Measurements from ENCODE around the gene IL23R. TPM values are rescaled to one million over a fixed set of nuclear protein-coding genes. Genes with fewer than 3 reads are reported as not detected.

Gene IL23R
- total and polyA plus RNA-seq, 2 of the 13 experiments (the other 11 are each of a cell fraction or from before 2014, with no cell fraction given) = not detected

DNA sequence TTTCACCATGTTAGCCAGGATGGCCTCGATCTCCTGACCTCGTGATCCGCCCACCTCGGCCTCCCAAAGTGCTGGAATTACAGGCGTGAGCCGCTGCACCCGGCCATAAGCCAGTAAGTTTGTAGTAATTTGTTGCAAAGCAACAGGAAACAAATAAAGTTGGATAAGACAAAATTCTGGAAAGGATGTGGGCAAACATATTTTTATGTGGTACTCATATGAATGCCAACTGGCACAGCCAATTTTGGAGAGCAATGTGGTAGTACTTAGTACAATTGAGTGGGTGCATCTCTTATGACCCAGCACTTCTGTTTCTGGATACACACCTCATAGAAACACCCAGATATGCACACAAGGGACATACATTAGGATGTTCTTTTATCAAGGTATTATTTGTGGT, 133.0 kb downstream of the IL23R start:
- POLR2A ChIA-PET = no interaction called here
- Histone ChIP-seq H3K9me3 (ENCODE audit: low read length) (no peaks in the 10 kb centered on the region), H3K4me2 (ENCODE audit: low read depth, low read length) (no peak overlapping the region), H3K36me3 (replicated peaks in 1 of 2; ENCODE audit: control insufficient read depth in 1 of 2, insufficient read depth in 2 of 2, low read length in 2 of 2) (no peaks in the 10 kb centered on the region), H3K9ac (ENCODE audit: insufficient read depth, low read depth, low read length) (no peak overlapping the region), H4K20me1 (ENCODE audit: insufficient read depth, low read length) (no peaks in the 10 kb centered on the region), H3K27ac (ENCODE audit: extremely low read length, insufficient read depth, low read length) (no peak overlapping the region), H3K79me2 (ENCODE audit: insufficient read depth, low read length) (no peaks in the 10 kb centered on the region), H2AFZ (ENCODE audit: low read length) (no peak overlapping the region), H3K27me3 (ENCODE audit: control insufficient read depth in 1 of 2, insufficient read depth in 2 of 2, low read length in 2 of 2) (no peaks in the 10 kb centered on the region; a peak in 1 of 5 replicates), H3K4me1 (ENCODE audit: insufficient read depth, low read length) (no peaks in the 10 kb centered on the region), H3K4me3 (replicated peaks in 1 of 3; ENCODE audit: insufficient read depth in 1 of 3, low read depth in 2 of 3, low read length in 3 of 3) (no peak overlapping the region)
- 37% methylated on average over 6 of the region's 7 CpGs for WGBS (ENCODE audit: low lambda C conversion rate)
- CTCF ChIA-PET (ENCODE audit: low intra/inter-chr PET ratio, low total read pairs) = no interaction called here
- BruUV-seq (replicated peaks) = no TSS peak
- DNase-seq (ENCODE audit: low spot score) (no peak), ATAC-seq (no peak), FAIRE-seq (no peak)
- in situ Hi-C loops (cut with HindIII; ENCODE audit: extremely low pct_ligation_motif_present, low pct_unique_long_range_greater_than_20kb) (no loop called here), intact Hi-C loops (cut with micrococcal nuclease; ENCODE audit: unreplicated experiment) (no loop called here)
- TF ChIP-seq ZNF784 (CRISPR knock-in tag; IDR thresholded peaks at IDR 0.05; ENCODE audit: borderline replicate concordance) (no peak), KAT8 (CRISPR knock-in tag; IDR thresholded peaks at IDR 0.05) (no peak), ZNF138 (CRISPR knock-in tag; IDR thresholded peaks at IDR 0.05; ENCODE audit: low read depth) (no peak), SALL1 (CRISPR knock-in tag; IDR thresholded peaks at IDR 0.05) (no peak), ZNF530 (CRISPR knock-in tag; IDR thresholded peaks at IDR 0.05; ENCODE audit: low read depth) (no peak), GATAD2A (CRISPR knock-in tag; IDR thresholded peaks at IDR 0.05) (no peak), JDP2 (CRISPR knock-in tag; IDR thresholded peaks at IDR 0.05; ENCODE audit: borderline replicate concordance) (no peak), SP2 (CRISPR knock-in tag; IDR thresholded peaks at IDR 0.05) (no peak), NFYC (CRISPR knock-in tag; IDR thresholded peaks at IDR 0.05) (no peak), NAIF1 (CRISPR knock-in tag; IDR thresholded peaks at IDR 0.05; ENCODE audit: borderline replicate concordance) (no peak), NCOA5 (CRISPR knock-in tag; IDR thresholded peaks at IDR 0.05) (no peak), ZBTB49 (CRISPR knock-in tag; IDR thresholded peaks at IDR 0.05; ENCODE audit: borderline replicate concordance) (no peak), ATF3 (CRISPR knock-in tag; IDR thresholded peaks at IDR 0.05) (no peak), ZNF790 (CRISPR knock-in tag; IDR thresholded peaks at IDR 0.05; ENCODE audit: borderline replicate concordance) (no peak), FOXA3 (CRISPR knock-in tag; IDR thresholded peaks at IDR 0.05) (no peak)
- TF ChIP-seq, protein P1, sequence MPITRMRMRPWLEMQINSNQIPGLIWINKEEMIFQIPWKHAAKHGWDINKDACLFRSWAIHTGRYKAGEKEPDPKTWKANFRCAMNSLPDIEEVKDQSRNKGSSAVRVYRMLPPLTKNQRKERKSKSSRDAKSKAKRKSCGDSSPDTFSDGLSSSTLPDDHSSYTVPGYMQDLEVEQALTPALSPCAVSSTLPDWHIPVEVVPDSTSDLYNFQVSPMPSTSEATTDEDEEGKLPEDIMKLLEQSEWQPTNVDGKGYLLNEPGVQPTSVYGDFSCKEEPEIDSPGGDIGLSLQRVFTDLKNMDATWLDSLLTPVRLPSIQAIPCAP (CRISPR knock-in tag; IDR thresholded peaks at IDR 0.05; ENCODE audit: low read depth) = no peak
- TF ChIP-seq, protein P2, sequence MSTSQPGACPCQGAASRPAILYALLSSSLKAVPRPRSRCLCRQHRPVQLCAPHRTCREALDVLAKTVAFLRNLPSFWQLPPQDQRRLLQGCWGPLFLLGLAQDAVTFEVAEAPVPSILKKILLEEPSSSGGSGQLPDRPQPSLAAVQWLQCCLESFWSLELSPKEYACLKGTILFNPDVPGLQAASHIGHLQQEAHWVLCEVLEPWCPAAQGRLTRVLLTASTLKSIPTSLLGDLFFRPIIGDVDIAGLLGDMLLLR (CRISPR knock-in tag; IDR thresholded peaks at IDR 0.05) = no peak
- TF ChIP-seq, protein P3, sequence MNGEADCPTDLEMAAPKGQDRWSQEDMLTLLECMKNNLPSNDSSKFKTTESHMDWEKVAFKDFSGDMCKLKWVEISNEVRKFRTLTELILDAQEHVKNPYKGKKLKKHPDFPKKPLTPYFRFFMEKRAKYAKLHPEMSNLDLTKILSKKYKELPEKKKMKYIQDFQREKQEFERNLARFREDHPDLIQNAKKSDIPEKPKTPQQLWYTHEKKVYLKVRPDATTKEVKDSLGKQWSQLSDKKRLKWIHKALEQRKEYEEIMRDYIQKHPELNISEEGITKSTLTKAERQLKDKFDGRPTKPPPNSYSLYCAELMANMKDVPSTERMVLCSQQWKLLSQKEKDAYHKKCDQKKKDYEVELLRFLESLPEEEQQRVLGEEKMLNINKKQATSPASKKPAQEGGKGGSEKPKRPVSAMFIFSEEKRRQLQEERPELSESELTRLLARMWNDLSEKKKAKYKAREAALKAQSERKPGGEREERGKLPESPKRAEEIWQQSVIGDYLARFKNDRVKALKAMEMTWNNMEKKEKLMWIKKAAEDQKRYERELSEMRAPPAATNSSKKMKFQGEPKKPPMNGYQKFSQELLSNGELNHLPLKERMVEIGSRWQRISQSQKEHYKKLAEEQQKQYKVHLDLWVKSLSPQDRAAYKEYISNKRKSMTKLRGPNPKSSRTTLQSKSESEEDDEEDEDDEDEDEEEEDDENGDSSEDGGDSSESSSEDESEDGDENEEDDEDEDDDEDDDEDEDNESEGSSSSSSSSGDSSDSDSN (CRISPR knock-in tag; IDR thresholded peaks at IDR 0.05) = no peak
- TF ChIP-seq, protein P4, sequence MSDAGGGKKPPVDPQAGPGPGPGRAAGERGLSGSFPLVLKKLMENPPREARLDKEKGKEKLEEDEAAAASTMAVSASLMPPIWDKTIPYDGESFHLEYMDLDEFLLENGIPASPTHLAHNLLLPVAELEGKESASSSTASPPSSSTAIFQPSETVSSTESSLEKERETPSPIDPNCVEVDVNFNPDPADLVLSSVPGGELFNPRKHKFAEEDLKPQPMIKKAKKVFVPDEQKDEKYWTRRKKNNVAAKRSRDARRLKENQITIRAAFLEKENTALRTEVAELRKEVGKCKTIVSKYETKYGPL (CRISPR knock-in tag; IDR thresholded peaks at IDR 0.05) = no peak
